ENCODE measurements around the gene EGFR. TPM values are rescaled to one million over a fixed set of nuclear protein-coding genes. Genes with fewer than 3 reads are reported as not detected.

Gene EGFR
- total RNA-seq, 1 donor from 2014 or later, result 12.8 TPM

- DNase-seq, result no peak
- Mint-ChIP-seq H3K4me3 (ENCODE audit: unreplicated experiment) (no peak overlapping the region), H3K4me1 (ENCODE audit: low read depth, unreplicated experiment) (peaks cover 7% of the 10 kb centered on the region), H3K27me3 (ENCODE audit: unreplicated experiment) (peaks cover 2% of the 10 kb centered on the region), H3K27ac (ENCODE audit: unreplicated experiment) (no peak overlapping the region), H3K9me3 (ENCODE audit: unreplicated experiment) (no peaks in the 10 kb centered on the region), H3K36me3 (ENCODE audit: unreplicated experiment) (no peaks in the 10 kb centered on the region)
- no peak for TF ChIP-seq CTCF (IDR thresholded peaks at IDR 0.05; ENCODE audit: partially characterized antibody, unreplicated experiment)
These were observed 56.7 kb downstream of the EGFR start for GRCh38 chr7:55075464-55076021.

- peaks cover 2% of the 10 kb centered on the region for H3K27me3 Mint-ChIP-seq (ENCODE audit: unreplicated experiment)
- peak overlapping the region; percentile 38 for H3K27ac Mint-ChIP-seq (ENCODE audit: unreplicated experiment)
- no peak overlapping the region for H3K4me3 Mint-ChIP-seq (ENCODE audit: unreplicated experiment)
These were observed 59.0 kb downstream of the EGFR start for GRCh38 chr7:55077561-55078410.

GRCh38 chr7:55078465-55079372 is 59.9 kb downstream of the EGFR start:
- H3K9me3 Mint-ChIP-seq (ENCODE audit: unreplicated experiment), result no peaks in the 10 kb centered on the region
- H3K36me3 Mint-ChIP-seq (ENCODE audit: unreplicated experiment), result no peaks in the 10 kb centered on the region
- no peak overlapping the region for H3K4me3 Mint-ChIP-seq (ENCODE audit: unreplicated experiment)
- no peak for DNase-seq
- no peak for TF ChIP-seq CTCF (IDR thresholded peaks at IDR 0.05; ENCODE audit: partially characterized antibody, unreplicated experiment)
- peaks cover 5% of the 10 kb centered on the region for H3K4me1 Mint-ChIP-seq (ENCODE audit: low read depth, unreplicated experiment)
- peaks cover 2% of the 10 kb centered on the region for H3K27me3 Mint-ChIP-seq (ENCODE audit: unreplicated experiment)
- no peak overlapping the region for H3K27ac Mint-ChIP-seq (ENCODE audit: unreplicated experiment)

More at GRCh38 chr7:55077561-55078410, 59.0 kb downstream of the EGFR start:
- no peaks in the 10 kb centered on the region for H3K36me3 Mint-ChIP-seq (ENCODE audit: unreplicated experiment)
- no peak for DNase-seq
- no peak for TF ChIP-seq CTCF (IDR thresholded peaks at IDR 0.05; ENCODE audit: partially characterized antibody, unreplicated experiment)
- H3K9me3 Mint-ChIP-seq (ENCODE audit: unreplicated experiment), result no peaks in the 10 kb centered on the region
- H3K4me1 Mint-ChIP-seq (ENCODE audit: low read depth, unreplicated experiment), result peaks cover 7% of the 10 kb centered on the region

- Mint-ChIP-seq H3K4me3 (ENCODE audit: unreplicated experiment) (no peak overlapping the region), H3K27ac (ENCODE audit: unreplicated experiment) (no peak overlapping the region), H3K9me3 (ENCODE audit: unreplicated experiment) (no peaks in the 10 kb centered on the region), H3K36me3 (ENCODE audit: unreplicated experiment) (no peaks in the 10 kb centered on the region), H3K27me3 (ENCODE audit: unreplicated experiment) (peaks cover 2% of the 10 kb centered on the region), H3K4me1 (ENCODE audit: low read depth, unreplicated experiment) (no peaks in the 10 kb centered on the region)
- no peak for TF ChIP-seq CTCF (IDR thresholded peaks at IDR 0.05; ENCODE audit: partially characterized antibody, unreplicated experiment)
- no peak for DNase-seq
These were observed 61.3 kb downstream of the EGFR start for GRCh38 chr7:55080000-55080623.
